GM12872 (cell line): ENCODE results near the gene AMBRA1.

Experiments
- TF ChIP-seq, protein P1 (sequence below): IDR thresholded peaks from 3 replicates; pipeline ENCODE4 v1.5.1; 2011; ENCODE audit warnings: low read depth, mild to moderate bottlenecking, low read length, moderate library complexity; ENCODE audit not compliant: insufficient read depth

Gene AMBRA1

DNA sequence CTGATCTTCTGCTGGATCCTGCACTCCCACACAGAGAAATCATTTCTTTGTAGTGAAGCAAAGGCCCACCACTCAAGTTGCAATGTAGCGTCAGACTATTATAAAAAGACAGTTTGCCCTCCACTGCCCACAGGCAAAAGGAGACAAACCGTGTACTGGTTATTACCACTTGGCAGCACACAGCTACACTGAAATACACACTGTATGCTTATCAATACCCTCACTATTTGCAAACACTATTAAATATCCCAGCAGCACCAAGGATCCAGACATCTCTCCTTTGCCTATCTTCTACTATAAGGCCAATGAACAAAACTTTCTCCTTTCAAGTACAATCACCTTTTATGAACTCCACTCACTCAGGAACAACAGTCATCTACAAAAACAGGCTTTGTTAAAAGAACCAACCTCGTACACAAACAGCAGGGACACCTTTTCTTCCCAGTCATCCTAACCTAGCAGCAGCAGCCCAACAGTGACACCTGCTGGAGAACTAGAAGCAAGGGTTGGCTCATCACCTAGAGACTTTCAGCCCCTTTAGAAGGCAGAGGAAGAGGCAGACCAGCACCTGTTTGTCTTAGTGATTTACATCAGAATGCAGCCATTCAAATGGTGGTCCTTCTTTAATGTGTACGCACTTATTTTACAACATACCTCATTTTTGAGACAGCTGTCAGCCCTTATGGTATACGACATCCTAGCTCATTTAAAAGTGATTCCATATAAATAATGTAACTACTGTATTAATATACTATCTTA lies 56.1 kb downstream of the AMBRA1 start:
- TF ChIP-seq, protein P1, sequence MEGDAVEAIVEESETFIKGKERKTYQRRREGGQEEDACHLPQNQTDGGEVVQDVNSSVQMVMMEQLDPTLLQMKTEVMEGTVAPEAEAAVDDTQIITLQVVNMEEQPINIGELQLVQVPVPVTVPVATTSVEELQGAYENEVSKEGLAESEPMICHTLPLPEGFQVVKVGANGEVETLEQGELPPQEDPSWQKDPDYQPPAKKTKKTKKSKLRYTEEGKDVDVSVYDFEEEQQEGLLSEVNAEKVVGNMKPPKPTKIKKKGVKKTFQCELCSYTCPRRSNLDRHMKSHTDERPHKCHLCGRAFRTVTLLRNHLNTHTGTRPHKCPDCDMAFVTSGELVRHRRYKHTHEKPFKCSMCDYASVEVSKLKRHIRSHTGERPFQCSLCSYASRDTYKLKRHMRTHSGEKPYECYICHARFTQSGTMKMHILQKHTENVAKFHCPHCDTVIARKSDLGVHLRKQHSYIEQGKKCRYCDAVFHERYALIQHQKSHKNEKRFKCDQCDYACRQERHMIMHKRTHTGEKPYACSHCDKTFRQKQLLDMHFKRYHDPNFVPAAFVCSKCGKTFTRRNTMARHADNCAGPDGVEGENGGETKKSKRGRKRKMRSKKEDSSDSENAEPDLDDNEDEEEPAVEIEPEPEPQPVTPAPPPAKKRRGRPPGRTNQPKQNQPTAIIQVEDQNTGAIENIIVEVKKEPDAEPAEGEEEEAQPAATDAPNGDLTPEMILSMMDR: peak; percentile 96

DNA sequence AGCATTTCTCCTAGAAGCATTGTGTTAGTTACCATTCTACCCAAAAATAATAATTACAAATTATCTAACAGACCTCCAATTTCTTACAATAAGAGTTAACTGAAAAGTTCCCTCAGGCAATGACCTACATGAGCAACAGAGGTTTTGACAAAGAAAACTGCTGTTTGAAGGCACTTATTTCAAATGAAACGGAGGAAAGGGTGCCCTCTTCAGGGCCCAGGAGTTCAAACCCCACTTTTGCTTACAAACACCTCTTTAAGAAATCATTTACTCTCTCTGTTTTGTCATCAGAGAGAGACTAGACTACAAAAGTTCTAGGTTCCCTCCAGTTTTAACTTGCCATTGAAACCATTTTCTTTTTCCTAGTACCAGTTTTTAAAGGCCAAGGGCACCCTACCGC lies 56.7 kb downstream of the AMBRA1 start:
- TF ChIP-seq, protein P1: peak; percentile 21; the same call in 1 of the 3 replicates

DNA sequence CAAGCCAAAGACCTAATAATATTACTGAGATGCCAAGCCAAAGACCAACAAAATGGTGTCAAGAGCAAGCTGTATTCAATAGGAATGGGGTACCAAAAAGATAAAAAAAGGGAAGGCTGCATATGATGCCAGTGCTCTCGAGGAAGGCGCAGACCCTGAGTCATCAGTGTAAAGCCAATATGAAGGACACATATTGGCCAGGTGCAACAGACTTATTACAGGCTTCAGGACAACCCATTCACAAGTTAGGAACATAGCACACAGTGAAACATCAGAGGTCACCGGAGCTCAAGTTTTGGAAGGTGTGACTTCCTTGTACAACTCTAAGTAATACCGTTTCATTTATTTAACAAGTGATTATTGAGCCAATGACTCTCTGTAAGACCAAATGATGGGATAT lies 58.1 kb downstream of the AMBRA1 start:
- TF ChIP-seq, protein P1: no peak

GRCh38 chr11:46534711-46535110 lies 59.1 kb downstream of the AMBRA1 start:
- TF ChIP-seq, protein P1: no peak

DNA sequence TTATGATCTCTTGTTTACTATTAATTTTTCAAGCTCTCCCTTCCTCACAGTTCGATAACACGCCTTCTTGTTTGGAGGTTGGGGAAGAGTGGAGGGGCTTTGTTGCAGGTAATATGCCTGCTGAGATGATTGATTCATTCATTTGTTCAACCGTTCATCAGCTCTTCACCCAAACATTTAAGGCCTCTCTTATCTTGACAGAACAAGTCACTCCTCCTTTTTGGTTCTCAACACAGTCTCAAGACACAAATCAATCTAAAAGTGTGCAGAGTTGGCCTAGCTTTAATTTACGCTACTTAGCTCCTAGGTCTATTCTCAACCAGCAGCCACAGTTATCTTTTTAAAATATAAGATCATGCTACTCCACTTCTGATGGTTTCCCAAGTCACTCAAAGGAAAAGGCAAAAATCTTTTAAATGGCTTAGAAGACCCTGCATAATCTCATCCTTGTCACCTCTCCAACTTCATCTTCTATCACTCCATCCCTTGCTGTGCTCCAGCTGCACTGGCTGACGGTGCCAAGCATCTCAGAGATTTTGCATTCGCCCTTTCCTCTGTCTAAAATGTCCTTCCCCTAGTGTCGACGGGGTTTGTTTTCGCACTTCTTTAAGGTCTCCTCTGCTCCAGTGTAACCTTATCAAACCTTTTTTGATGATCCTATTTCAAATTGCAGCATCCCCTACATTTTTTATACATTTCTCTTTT lies 60.3 kb downstream of the AMBRA1 start:
- TF ChIP-seq, protein P1: no peak

DNA sequence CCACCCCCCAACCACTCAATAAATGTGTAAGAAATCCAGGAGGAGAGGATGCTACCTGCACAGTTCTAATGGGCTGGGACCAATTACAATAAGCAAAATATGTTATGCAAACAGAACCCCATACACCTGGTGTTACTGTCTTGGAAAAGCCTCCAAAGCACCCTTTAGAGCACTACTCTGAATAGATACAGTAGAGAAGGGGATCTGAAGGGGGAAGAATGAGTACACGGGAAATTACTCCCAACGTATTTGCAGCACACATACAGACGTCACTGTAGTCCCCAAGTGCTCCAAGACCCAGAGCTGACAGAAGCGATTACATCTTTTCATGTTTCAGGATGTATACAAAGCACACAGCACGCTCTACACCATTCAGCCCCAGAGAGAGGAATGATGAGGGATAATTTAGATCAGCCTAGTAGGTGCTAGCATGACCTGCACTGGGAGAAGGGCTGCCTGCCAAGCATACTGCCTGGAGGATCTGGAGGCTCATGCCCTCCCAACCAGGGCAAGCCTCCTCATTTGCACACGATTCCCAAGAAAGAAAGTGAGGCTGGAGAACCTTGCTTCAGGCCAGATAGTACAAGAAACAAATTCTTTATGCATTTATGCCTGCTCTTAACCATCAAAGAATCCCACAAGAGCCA lies 63.8 kb downstream of the AMBRA1 start:
- TF ChIP-seq, protein P1: no peak
